Astrocyte (in vitro differentiated cells and primary cell): Measurements from ENCODE around the gene SLC4A1. TPM values are rescaled to one million over a fixed set of nuclear protein-coding genes. Genes with fewer than 3 reads are reported as not detected.
A peak's percentile ranks its signal among the peaks of the same experiment; 100 is the strongest.

Experiments used
- DNase-seq: peaks from one replicate; pipeline ENCODE4 v3.0.0-alpha.2; 2010; ENCODE audit warnings: low read depth
- FAIRE-seq: peaks from 2 replicates; lab custom pipeline; 2011; peaks lifted over from hg19 to GRCh38; lab: Jason Lieb, UNC
- H2AFZ ChIP-seq: 2 replicates; pipeline ENCODE4 v1.6.0; 2012; ENCODE audit warnings: low read depth, low read length, inconsistent platforms
- H3K27ac ChIP-seq: 2 replicates; pipeline ENCODE4 v1.5.1; 2011; ENCODE audit warnings: low read depth, low read length, inconsistent platforms
- H3K27me3 ChIP-seq: 2 replicates; pipeline ENCODE4 v1.6.0; 2011; ENCODE audit warnings: low read length, inconsistent platforms; ENCODE audit not compliant: insufficient read depth
- H3K36me3 ChIP-seq: 2 replicates; pipeline ENCODE4 v1.5.1; 2011; ENCODE audit warnings: low read length, inconsistent platforms; ENCODE audit not compliant: insufficient read depth
- H3K4me1 ChIP-seq: 2 replicates; pipeline ENCODE4 v1.5.1; 2011; ENCODE audit warnings: low read length, inconsistent platforms; ENCODE audit not compliant: insufficient read depth
- H3K4me2 ChIP-seq: 2 replicates; pipeline ENCODE4 v1.6.0; 2012; ENCODE audit warnings: low read length, inconsistent platforms
- H3K4me3 ChIP-seq: 2 replicates; pipeline ENCODE4 v1.5.1; 2011; ENCODE audit warnings: low read depth, mild to moderate bottlenecking, low read length, inconsistent platforms; ENCODE audit not compliant: insufficient read depth
- H3K79me2 ChIP-seq: 2 replicates; pipeline ENCODE4 v1.6.0; 2012; ENCODE audit warnings: mild to moderate bottlenecking, low read length, inconsistent platforms; ENCODE audit not compliant: insufficient read depth
- H3K9ac ChIP-seq: 2 replicates; pipeline ENCODE4 v1.6.0; 2012; ENCODE audit warnings: mild to moderate bottlenecking, low read length, inconsistent platforms
- H3K9me3 ChIP-seq: 2 replicates; pipeline ENCODE4 v1.5.1; 2012; ENCODE audit warnings: low read depth, mild to moderate bottlenecking, low read length, inconsistent platforms; ENCODE audit not compliant: insufficient read depth
- H4K20me1 ChIP-seq: 2 replicates; pipeline ENCODE4 v1.6.0; 2012; ENCODE audit warnings: low read length, inconsistent platforms; ENCODE audit not compliant: insufficient read depth
- H3K27ac Mint-ChIP-seq: one replicate; pipeline ENCODE4 v1.8.0; 2021; ENCODE audit warnings: mild to moderate bottlenecking, mixed read lengths; ENCODE audit not compliant: unreplicated experiment
- H3K27me3 Mint-ChIP-seq: one replicate; pipeline ENCODE4 v1.8.0; 2021; ENCODE audit warnings: low read depth, mixed read lengths; ENCODE audit not compliant: unreplicated experiment
- H3K36me3 Mint-ChIP-seq: one replicate; pipeline ENCODE4 v1.8.0; 2021; ENCODE audit warnings: low read depth, mixed read lengths; ENCODE audit not compliant: unreplicated experiment
- H3K4me1 Mint-ChIP-seq: one replicate; pipeline ENCODE4 v1.8.0; 2021; ENCODE audit warnings: low read depth, mixed read lengths; ENCODE audit not compliant: unreplicated experiment
- H3K4me3 Mint-ChIP-seq: one replicate; pipeline ENCODE4 v1.8.0; 2021; ENCODE audit warnings: mild to moderate bottlenecking, moderate library complexity, mixed read lengths; ENCODE audit not compliant: unreplicated experiment
- H3K9me3 Mint-ChIP-seq: one replicate; pipeline ENCODE4 v1.8.0; 2021; ENCODE audit warnings: mild to moderate bottlenecking, mixed read lengths; ENCODE audit not compliant: unreplicated experiment
- EZH2 ChIP-seq: IDR thresholded peaks from 2 replicates; pipeline ENCODE4 v1.6.1; 2012; ENCODE audit warnings: mild to moderate bottlenecking, low read length, inconsistent platforms; ENCODE audit not compliant: insufficient read depth
- total RNA-seq: library from RNA; stranded (reverse); gene quantifications from 2 replicates; pipeline ENCODE4 v1.2.1, GENCODE V29; 2021
- TF ChIP-seq, protein P1 (sequence below): IDR thresholded peaks from 2 replicates; pipeline ENCODE4 v1.5.1; 2011; ENCODE audit warnings: low read depth, mild to moderate bottlenecking, inconsistent platforms, low read length, moderate library complexity; ENCODE audit not compliant: insufficient read depth

SLC4A1 gene
- total RNA-seq, 1 donor from 2014 or later = not detected

DNA sequence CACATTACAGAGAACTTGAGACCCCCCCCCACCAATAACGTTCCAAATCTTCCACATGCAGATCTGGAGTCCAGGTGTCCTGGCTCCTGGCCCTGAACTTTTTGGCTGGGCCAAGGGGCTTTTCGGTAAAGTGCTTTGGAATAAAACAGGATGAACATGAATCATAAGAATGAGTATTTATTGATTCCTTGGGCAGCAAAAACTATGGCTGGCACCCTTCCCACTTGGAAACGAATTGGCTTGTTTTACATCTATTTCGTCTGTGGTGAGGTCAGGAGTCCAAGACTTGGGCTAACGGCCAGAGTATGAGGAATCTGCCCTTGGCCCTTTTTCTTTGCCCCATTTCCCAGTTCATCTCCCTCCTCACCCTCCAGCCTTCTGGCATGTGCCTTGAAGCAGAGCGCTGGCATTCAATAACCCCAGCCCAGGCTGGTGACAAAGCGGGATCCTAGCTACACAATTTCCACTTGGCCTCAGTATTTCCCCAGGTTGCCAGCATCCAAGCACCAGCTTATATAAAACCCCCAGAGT is 44.3 kb downstream of the SLC4A1 start:
- FAIRE-seq = no peak
- Histone ChIP-seq H4K20me1 (peaks cover 12% of the 10 kb centered on the region), H3K4me3 (no peak overlapping the region), H3K4me1 (peaks cover 19% of the 10 kb centered on the region), H3K9ac (no peak overlapping the region), H3K4me2 (no peak overlapping the region), H3K9me3 (no peaks in the 10 kb centered on the region), H3K79me2 (peaks cover 26% of the 10 kb centered on the region), H3K27me3 (no peaks in the 10 kb centered on the region), H3K36me3 (no peaks in the 10 kb centered on the region), H2AFZ (no peak overlapping the region), H3K27ac (no peak overlapping the region)
- no peak overlapping the region for H3K27ac Mint-ChIP-seq
- H3K9me3 Mint-ChIP-seq = no peaks in the 10 kb centered on the region
- H3K27me3 Mint-ChIP-seq = peaks cover 8% of the 10 kb centered on the region
- peak; percentile 62 for DNase-seq
- no peak overlapping the region for H3K4me3 Mint-ChIP-seq
- TF ChIP-seq, protein P1, sequence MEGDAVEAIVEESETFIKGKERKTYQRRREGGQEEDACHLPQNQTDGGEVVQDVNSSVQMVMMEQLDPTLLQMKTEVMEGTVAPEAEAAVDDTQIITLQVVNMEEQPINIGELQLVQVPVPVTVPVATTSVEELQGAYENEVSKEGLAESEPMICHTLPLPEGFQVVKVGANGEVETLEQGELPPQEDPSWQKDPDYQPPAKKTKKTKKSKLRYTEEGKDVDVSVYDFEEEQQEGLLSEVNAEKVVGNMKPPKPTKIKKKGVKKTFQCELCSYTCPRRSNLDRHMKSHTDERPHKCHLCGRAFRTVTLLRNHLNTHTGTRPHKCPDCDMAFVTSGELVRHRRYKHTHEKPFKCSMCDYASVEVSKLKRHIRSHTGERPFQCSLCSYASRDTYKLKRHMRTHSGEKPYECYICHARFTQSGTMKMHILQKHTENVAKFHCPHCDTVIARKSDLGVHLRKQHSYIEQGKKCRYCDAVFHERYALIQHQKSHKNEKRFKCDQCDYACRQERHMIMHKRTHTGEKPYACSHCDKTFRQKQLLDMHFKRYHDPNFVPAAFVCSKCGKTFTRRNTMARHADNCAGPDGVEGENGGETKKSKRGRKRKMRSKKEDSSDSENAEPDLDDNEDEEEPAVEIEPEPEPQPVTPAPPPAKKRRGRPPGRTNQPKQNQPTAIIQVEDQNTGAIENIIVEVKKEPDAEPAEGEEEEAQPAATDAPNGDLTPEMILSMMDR = no peak
- no peak for TF ChIP-seq EZH2
- peaks cover 5% of the 10 kb centered on the region for H3K4me1 Mint-ChIP-seq
- no peaks in the 10 kb centered on the region for H3K36me3 Mint-ChIP-seq

DNA sequence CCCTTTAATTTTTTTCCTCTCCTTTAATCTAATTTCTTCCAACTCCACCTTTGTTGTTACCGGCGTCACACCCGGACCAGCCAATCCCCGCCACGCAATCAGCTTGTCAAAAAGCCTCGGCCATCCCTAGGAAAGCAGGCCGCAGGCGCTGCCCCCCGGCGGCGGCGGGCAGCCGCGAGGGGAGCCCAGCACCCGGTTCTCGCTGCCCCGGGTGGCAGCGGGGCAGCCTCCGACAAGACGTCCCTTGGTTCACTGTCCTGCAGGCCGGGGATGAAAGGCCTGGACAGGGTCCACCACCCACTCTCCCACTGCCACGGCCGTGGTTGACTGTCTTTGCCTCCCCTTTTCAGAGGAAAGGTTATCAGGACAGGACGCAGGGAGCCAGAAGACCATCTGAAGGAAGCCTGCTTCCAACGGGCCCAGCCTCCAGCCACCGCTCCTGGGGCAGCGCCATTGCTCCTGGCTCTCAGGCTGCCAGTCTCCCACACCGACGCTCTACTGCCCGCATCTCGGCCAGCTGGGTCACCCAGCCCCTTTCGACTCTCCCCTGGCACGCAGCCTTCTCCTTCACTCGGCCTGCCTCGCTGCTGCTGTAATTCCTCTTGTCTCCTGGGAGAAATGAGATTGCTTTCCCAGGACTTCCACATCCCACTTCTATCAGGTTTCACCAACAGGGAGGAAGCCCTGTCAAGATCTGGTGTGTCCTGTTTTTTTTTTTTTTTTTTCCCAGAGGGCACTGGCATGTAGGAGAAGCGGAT is 45.6 kb downstream of the SLC4A1 start:
- Mint-ChIP-seq H3K4me3 (peak overlapping the region; percentile 92), H3K4me1 (peaks cover 9% of the 10 kb centered on the region)
- no peak for TF ChIP-seq EZH2
- TF ChIP-seq, protein P1 = no peak

DNA sequence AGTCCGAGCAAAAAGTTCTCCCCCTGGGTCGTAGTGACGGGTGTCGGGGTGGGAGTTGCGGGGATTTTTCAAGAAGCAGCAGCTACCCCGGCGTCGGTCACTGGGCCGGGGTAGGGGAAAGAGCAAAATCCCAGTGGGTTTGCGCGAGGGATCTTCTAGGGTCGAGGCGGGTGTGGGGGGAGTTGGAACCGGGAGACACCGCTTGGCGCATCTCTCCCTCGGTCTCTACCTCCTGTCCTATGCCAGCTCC is 46.1 kb downstream of the SLC4A1 start:
- FAIRE-seq = no peak
- peaks cover 27% of the 10 kb centered on the region for H4K20me1 ChIP-seq
- H3K4me2 ChIP-seq = peak overlapping the region; percentile 98
- TF ChIP-seq EZH2 = no peak
- TF ChIP-seq, protein P1 = no peak
- peak overlapping the region; percentile 83 for H3K9ac ChIP-seq
- no peaks in the 10 kb centered on the region for H3K9me3 ChIP-seq
- no peak for DNase-seq
- H2AFZ ChIP-seq = peak overlapping the region; percentile 77
- peaks cover 2% of the 10 kb centered on the region for H3K36me3 Mint-ChIP-seq
- no peaks in the 10 kb centered on the region for H3K9me3 Mint-ChIP-seq
- peaks cover 10% of the 10 kb centered on the region for H3K4me1 Mint-ChIP-seq
- H3K79me2 ChIP-seq = peaks cover 41% of the 10 kb centered on the region
- H3K4me1 ChIP-seq = peaks cover 30% of the 10 kb centered on the region
- no peaks in the 10 kb centered on the region for H3K27me3 ChIP-seq
- peak overlapping the region; percentile 70 for H3K27ac Mint-ChIP-seq
- H3K36me3 ChIP-seq = peaks cover 6% of the 10 kb centered on the region
- peak overlapping the region; percentile 76 for H3K4me3 ChIP-seq
- H3K4me3 Mint-ChIP-seq = peak overlapping the region; percentile 92
- H3K27ac ChIP-seq = peak overlapping the region; percentile 73
- no peaks in the 10 kb centered on the region for H3K27me3 Mint-ChIP-seq

More for the DNA sequence above, 45.6 kb downstream of the SLC4A1 start:
- no peak for FAIRE-seq
- H3K27me3 ChIP-seq = no peaks in the 10 kb centered on the region
- peak; percentile 63 for DNase-seq
- H3K36me3 ChIP-seq = peaks cover under 1% of the 10 kb centered on the region
- H3K9ac ChIP-seq = peak overlapping the region; percentile 83
- H3K4me3 ChIP-seq = peak overlapping the region; percentile 76
- H3K27ac Mint-ChIP-seq = peak overlapping the region; percentile 86
- H3K4me1 ChIP-seq = peaks cover 28% of the 10 kb centered on the region
- peak overlapping the region; percentile 73 for H3K27ac ChIP-seq
- H3K79me2 ChIP-seq = peaks cover 36% of the 10 kb centered on the region
- peak overlapping the region; percentile 77 for H2AFZ ChIP-seq
- H4K20me1 ChIP-seq = peaks cover 22% of the 10 kb centered on the region
- peak overlapping the region; percentile 98 for H3K4me2 ChIP-seq
- H3K9me3 Mint-ChIP-seq = no peaks in the 10 kb centered on the region
- H3K27me3 Mint-ChIP-seq = no peaks in the 10 kb centered on the region
- no peaks in the 10 kb centered on the region for H3K36me3 Mint-ChIP-seq
- H3K9me3 ChIP-seq = no peaks in the 10 kb centered on the region
